ENCODE results near the gene SLC22A3. TPM values are rescaled to one million over a fixed set of nuclear protein-coding genes. Genes with fewer than 3 reads are reported as not detected.

SLC22A3 gene
- total RNA-seq, 1 experiment from 2014 or later = 8.1 TPM

- Mint-ChIP-seq H3K27me3 (ENCODE audit: unreplicated experiment) (no peaks in the 10 kb centered on the region), H3K4me1 (ENCODE audit: low read depth, unreplicated experiment) (peaks cover 43% of the 10 kb centered on the region), H3K9me3 (ENCODE audit: low read depth, unreplicated experiment) (no peaks in the 10 kb centered on the region), H3K27ac (ENCODE audit: unreplicated experiment) (peak overlapping the region; percentile 95), H3K4me3 (ENCODE audit: low read depth, unreplicated experiment) (peak overlapping the region; percentile 17), H3K36me3 (ENCODE audit: insufficient read depth, unreplicated experiment) (peaks cover 13% of the 10 kb centered on the region)
- intact Hi-C loops (cut with micrococcal nuclease; ENCODE audit: unreplicated experiment) = loop anchor here (5.0 kb wide), 3 partner anchors 47 to 257 kb away; partner anchors contain the start of gene SLC22A3
- BruUV-seq (replicated peaks) = no TSS peak
- CTCF ChIA-PET = interaction anchor here (1.0 to 1.5 kb wide), 5 partner anchors 39 to 255 kb away, joined by 3 to 18 read pairs (median 3); no protein-coding TSS in a partner anchor
- DNase-seq = peak; percentile 19
- TF ChIP-seq, protein P1, sequence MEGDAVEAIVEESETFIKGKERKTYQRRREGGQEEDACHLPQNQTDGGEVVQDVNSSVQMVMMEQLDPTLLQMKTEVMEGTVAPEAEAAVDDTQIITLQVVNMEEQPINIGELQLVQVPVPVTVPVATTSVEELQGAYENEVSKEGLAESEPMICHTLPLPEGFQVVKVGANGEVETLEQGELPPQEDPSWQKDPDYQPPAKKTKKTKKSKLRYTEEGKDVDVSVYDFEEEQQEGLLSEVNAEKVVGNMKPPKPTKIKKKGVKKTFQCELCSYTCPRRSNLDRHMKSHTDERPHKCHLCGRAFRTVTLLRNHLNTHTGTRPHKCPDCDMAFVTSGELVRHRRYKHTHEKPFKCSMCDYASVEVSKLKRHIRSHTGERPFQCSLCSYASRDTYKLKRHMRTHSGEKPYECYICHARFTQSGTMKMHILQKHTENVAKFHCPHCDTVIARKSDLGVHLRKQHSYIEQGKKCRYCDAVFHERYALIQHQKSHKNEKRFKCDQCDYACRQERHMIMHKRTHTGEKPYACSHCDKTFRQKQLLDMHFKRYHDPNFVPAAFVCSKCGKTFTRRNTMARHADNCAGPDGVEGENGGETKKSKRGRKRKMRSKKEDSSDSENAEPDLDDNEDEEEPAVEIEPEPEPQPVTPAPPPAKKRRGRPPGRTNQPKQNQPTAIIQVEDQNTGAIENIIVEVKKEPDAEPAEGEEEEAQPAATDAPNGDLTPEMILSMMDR (IDR thresholded peaks at IDR 0.05; ENCODE audit: unreplicated experiment) = no peak
Observed at GRCh38 chr6:160393891-160394653, 45.9 kb downstream of the SLC22A3 start.

GRCh38 chr6:160394654-160395035, 46.5 kb downstream of the SLC22A3 start:
- intact Hi-C loops (cut with micrococcal nuclease; ENCODE audit: unreplicated experiment) = loop anchor here (5.0 kb wide), 3 partner anchors 47 to 257 kb away; partner anchors contain the start of gene SLC22A3
- TF ChIP-seq, protein P1 (IDR thresholded peaks at IDR 0.05; ENCODE audit: unreplicated experiment) = no peak
- Mint-ChIP-seq H3K9me3 (ENCODE audit: low read depth, unreplicated experiment) (no peaks in the 10 kb centered on the region), H3K4me1 (ENCODE audit: low read depth, unreplicated experiment) (peaks cover 43% of the 10 kb centered on the region), H3K27me3 (ENCODE audit: unreplicated experiment) (no peaks in the 10 kb centered on the region), H3K36me3 (ENCODE audit: insufficient read depth, unreplicated experiment) (peaks cover 13% of the 10 kb centered on the region), H3K4me3 (ENCODE audit: low read depth, unreplicated experiment) (peak overlapping the region; percentile 17), H3K27ac (ENCODE audit: unreplicated experiment) (peak overlapping the region; percentile 95)
- BruUV-seq (replicated peaks) = no TSS peak
- peak; percentile 52 for DNase-seq
- CTCF ChIA-PET = interaction anchor here (1.0 to 1.5 kb wide), 5 partner anchors 40 to 256 kb away, joined by 3 to 18 read pairs (median 3); no protein-coding TSS in a partner anchor

GRCh38 chr6:160395187-160395586, 47.0 kb downstream of the SLC22A3 start:
- intact Hi-C loops (cut with micrococcal nuclease; ENCODE audit: unreplicated experiment) = no loop called here
- CTCF ChIA-PET = interaction anchor here (0.6 to 1.5 kb wide), 6 partner anchors 40 to 1723 kb away, joined by 3 to 18 read pairs (median 3); no protein-coding TSS in a partner anchor
- Mint-ChIP-seq H3K36me3 (ENCODE audit: insufficient read depth, unreplicated experiment) (peaks cover 13% of the 10 kb centered on the region), H3K4me3 (ENCODE audit: low read depth, unreplicated experiment) (no peak overlapping the region), H3K4me1 (ENCODE audit: low read depth, unreplicated experiment) (peaks cover 38% of the 10 kb centered on the region), H3K9me3 (ENCODE audit: low read depth, unreplicated experiment) (no peaks in the 10 kb centered on the region), H3K27me3 (ENCODE audit: unreplicated experiment) (no peaks in the 10 kb centered on the region), H3K27ac (ENCODE audit: unreplicated experiment) (no peak overlapping the region)
- DNase-seq = no peak
- no TSS peak for BruUV-seq (replicated peaks)
- TF ChIP-seq, protein P1 (IDR thresholded peaks at IDR 0.05; ENCODE audit: unreplicated experiment) = no peak

- TF ChIP-seq, protein P1 (IDR thresholded peaks at IDR 0.05; ENCODE audit: unreplicated experiment) = no peak
- Mint-ChIP-seq H3K9me3 (ENCODE audit: low read depth, unreplicated experiment) (no peaks in the 10 kb centered on the region), H3K27ac (ENCODE audit: unreplicated experiment) (no peak overlapping the region), H3K36me3 (ENCODE audit: insufficient read depth, unreplicated experiment) (peaks cover 12% of the 10 kb centered on the region), H3K4me1 (ENCODE audit: low read depth, unreplicated experiment) (peaks cover 27% of the 10 kb centered on the region), H3K4me3 (ENCODE audit: low read depth, unreplicated experiment) (no peak overlapping the region), H3K27me3 (ENCODE audit: unreplicated experiment) (no peaks in the 10 kb centered on the region)
- no peak for DNase-seq
- intact Hi-C loops (cut with micrococcal nuclease; ENCODE audit: unreplicated experiment) = no loop called here
- CTCF ChIA-PET = no interaction called here
- BruUV-seq (replicated peaks) = no TSS peak
Observed at GRCh38 chr6:160396292-160396691, 48.1 kb downstream of the SLC22A3 start.
